IPS DF 19.7 (cell line): Measurements from ENCODE around the gene CEP104.
A peak's percentile ranks its signal among the peaks of the same experiment; 100 is the strongest.

Experiments used
- DNase-seq: peaks from one replicate; pipeline ENCODE4 v3.0.0-alpha.2; 2013; ENCODE audit warnings: low read depth, low spot score

The CEP104 gene

DNA sequence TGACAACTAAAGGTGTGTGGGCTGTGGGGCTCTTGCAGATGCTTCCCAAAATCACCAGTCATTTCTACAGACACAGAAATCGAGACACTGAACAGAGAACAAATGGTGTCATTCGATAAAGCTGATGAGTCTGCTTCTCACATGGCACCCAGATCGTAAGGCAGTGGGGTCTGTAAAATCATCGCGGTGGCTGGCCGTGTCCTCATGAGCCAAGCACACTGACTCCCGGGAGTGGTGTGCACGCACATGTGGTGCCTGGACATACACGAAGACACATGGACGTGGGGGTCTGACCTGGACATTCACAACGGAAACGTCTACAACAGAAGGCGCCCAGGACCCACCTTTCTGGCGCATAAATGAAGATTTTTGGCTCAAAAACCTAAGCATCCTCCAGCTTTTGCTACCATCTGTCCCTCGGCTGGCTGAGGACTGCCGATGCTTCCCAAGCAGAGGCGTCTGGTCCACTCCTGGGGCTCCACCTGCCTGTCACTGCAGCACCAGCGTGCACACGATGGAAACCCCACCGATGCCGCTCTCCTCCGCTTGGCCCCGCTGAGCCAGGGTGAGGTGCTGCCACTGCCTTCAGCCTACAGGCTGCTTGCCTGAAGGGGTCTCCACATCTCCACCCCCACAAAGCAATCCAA lies 77.6 kb downstream of the CEP104 start:
- no peak for DNase-seq

DNA sequence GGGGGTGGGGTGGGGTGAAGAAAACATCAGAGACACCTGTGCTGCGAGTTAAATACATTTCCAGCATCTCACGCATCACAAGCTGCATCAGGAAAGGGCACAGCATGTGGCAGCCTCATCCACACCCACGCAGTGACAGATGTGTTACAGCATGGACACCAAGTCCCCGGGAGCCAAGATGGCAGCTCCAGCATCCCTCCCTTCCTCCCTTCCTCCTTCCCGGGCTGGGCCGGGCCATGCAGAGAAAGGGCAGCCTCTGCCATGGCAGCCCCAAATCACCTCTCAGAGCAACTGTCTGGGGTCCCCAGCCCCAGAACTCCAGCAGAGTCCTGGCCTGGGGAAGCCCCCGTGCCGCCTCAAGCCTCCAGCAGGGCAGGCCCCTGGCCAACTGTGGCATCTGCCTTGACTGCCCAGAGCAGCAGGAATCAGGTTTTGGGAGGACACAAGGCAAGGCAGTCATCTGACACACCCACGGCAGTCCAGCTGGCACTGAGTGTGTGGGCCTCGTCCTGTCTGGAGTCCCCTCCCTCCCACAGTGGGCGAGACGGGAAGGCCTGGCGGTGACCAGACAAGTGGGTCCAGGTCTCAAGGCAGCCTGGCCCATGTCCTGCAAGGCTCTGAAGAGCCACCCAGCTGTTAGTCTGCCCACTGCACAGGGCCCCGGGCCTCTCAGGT lies 78.3 kb downstream of the CEP104 start:
- no peak for DNase-seq

DNA sequence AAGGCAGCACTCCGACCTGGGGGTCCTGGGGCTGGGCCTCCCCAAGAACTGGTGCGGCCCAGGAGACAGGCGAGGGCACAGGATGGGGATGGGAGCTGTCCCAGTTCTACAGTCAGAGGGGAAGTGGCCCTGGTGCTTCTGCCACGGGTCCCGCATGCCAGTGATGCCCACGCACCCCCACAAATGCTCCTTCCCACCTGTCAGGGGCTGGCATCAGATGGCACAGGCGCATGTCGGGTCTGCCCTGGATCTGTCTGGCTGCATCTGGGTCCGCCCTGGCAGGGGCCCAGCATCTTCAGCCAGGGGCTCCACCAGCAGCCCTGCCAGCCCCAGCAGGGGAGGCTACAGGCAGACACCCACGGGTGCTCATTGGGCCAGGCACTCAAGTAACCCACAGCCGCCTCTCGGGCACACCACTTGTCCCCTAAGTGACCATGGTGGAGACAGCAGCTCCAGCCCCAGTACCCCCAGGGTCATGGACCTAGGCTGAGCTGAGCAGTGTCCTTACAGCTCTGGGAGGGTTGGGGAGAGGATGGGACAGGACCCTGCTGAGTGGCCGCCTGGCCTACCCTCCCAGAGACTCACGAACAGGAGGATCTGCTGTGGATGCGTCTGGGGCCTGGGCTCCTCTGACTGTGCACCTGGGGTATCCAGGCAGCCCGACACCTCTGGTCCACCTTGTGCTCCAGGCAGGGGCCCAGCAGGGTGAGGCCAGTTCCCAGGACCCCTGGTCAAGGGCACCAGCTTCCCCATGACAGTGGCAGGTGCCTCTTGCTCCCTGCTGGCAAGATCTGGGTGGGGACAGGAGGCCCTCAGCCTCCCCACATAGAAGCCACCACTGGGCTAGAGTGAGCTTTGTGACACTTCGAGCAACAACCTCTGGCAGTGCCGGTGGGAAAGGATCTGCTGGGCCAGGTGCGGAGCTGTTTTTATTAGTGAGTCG lies 79.1 kb downstream of the CEP104 start:
- no peak for DNase-seq

DNA sequence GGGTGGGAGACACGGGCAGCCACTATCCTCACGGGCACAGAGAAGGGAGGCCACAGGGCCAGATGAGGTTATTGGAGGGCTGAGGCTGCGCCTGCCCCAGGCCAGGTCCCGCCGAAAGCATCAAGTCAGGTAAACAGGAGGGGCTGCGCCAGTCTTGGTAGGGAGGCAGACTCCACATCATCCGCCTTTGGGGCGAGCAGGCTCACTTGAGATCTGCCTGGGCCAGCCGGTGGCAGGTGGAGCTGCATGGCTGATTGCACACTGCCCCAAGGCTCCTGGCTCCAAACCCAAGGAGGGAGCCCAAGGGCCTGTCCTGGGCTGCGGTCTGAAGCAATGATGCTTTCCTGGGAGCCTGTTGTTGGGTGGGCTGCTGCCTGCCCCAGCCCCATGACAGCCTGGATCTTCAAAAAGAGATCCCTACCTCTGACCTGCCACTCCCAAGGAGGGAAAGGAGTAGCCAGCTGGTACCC lies 79.9 kb downstream of the CEP104 start:
- DNase-seq: no peak

DNA sequence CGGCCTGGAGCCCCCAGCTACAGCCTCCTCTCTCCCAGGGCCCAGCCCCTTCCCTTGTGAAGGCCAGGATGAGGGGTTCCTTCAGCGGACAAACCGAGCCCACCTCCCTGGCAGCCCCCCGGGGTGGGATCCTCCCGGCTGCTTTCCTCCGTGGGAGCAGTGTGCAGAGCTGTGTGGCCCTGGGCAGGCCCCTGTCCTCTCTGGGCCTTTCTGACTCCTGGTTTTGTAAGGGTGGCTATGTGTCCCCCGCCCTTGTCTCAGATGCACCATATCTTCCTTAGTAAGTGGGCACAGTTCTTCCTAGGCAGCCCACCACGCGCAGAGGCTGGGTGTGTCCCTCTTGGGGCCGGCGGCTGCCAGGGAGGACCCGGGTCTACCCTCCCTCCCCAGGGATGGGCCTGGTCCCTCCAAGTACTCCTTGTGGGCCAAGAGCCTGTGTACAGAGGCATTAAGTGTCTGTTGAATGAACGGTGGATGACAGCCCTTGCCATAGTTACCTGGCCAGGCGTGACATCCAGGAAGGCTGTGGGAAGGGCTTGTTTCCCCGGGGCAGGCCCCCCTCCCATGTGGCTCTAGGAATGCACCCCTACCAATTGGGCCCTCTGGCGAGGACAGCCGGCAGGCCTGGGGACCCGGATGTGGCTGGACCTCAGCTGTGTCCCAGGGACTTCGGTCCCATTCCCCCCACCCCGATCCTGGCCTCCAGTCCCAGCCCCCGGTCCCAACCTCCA lies 80.6 kb downstream of the CEP104 start:
- DNase-seq: no peak

DNA sequence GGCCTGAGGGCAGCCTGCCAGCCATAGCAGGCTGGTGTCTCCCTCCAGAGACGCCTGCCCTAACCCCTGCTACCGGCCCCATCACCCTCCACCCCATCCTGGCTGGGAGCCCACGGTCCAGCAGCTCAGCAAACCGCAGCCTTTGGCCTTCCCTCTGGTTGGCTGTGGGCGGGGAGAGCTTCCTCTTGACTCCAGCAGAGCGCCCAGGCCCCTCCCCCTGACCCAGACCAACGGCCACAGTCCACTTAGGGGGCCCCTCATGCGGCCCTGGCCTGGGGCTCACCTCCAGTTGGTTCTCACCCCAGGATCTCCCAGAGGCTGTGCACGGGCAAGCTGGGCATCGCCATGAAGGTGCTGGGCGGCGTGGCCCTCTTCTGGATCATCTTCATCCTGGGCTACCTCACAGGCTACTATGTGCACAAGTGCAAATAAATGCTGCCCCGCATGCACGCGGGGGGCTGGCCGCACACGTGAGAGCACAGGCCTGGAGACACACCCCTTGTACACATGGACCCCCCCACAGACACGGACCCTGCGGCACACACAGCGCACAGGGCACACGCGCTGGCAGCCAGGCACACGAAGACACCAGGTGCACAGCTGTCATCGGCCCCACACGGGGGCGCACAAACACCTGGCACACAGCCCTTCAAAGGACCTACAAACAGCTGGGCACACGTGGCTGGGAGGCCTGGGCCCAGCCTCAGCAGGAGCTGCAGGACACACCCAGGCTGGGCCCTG lies 81.4 kb downstream of the CEP104 start:
- DNase-seq: peak; percentile 30

DNA sequence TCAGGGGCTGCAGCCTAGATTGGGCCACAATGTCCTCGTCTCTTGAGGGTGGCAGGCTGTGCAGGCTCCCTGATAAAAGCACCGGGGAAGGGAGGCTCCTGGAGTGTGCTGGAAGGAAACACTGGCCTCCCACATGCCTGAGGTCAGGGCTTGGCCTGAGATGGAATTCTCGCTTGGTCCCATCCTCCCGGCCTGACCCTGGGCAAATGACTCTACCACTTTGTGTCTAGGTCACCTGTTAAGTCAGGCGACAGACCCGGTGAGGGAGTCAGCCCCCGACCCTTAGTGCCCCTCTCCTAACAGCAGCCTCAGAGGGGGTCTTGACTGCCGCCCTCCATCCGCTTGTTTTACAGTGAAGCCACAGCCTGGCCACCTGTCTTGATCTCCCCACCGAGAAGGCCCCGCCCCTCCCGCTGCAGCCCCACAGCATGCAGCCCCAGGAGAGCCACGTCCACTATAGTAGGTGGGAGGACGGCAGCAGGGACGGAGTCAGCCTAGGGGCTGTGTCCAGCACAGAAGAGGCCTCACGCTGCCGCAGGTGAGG lies 82.0 kb downstream of the CEP104 start:
- DNase-seq: no peak

DNA sequence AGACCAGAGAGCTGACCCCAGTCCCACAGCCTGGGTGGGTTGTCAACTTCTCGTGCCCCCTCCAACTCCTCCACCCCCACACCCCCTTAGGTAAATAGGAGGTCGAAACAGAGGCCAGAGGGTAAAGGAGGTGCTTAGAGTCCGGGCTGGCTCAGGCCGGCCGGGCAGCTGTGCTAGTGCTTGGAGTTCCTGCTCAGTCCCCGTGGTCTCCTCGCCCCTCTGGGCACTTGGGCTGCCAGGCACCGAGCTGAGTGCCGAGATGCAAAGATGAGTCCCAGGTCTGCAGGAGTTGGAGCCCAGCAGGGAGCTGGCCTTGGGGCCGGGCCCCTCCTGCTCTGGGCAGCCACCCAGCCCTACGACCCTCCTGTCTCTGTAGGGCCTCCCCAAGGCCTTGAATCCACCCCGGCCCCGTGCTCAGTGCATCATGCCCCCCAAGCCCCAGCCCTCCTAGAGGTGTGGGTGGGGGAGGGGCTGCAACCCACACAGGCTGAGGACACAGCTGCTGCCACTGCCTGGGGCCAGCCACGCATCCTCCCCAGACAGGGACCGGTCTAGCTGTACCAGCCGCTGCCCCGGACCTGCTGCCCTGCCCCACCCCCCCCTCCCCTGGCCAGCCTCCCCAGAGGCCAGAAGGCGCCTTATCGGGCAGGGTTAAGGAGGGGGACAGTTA lies 82.6 kb downstream of the CEP104 start:
- no peak for DNase-seq

DNA sequence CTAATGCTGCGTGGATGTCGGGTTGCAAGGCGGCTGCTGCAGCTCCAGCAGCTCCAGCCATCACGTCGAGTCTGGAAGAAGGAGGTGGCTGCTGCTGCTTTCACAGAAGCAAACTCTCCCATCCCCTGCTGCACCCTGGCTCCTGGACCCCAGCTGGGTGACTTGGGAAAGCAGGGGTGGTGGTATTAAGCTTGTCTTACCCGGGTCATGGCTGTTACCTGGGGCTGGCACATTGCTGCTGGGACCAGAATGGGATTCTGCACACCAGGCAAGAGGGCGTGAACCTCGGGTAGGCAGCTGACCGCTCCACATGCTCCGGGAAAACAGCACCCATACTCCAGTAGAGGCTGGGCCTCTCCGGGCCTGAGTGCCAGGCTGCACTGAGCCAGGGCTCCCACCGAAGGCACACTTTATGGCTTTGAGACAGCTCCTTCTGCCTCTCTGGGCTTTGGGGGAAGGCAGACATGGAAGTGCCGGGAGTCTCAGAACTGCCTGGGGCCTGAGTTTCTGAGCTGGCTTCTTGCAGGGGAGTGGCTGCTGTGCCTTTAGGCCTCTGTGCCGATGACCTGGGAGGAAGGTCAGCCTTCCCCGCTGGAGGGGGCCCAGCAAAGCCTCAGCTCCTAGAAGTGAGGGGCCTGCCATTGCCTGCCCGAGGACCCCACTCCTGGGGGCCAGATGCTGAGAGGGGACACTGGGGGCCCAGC lies 83.3 kb downstream of the CEP104 start:
- DNase-seq: no peak

DNA sequence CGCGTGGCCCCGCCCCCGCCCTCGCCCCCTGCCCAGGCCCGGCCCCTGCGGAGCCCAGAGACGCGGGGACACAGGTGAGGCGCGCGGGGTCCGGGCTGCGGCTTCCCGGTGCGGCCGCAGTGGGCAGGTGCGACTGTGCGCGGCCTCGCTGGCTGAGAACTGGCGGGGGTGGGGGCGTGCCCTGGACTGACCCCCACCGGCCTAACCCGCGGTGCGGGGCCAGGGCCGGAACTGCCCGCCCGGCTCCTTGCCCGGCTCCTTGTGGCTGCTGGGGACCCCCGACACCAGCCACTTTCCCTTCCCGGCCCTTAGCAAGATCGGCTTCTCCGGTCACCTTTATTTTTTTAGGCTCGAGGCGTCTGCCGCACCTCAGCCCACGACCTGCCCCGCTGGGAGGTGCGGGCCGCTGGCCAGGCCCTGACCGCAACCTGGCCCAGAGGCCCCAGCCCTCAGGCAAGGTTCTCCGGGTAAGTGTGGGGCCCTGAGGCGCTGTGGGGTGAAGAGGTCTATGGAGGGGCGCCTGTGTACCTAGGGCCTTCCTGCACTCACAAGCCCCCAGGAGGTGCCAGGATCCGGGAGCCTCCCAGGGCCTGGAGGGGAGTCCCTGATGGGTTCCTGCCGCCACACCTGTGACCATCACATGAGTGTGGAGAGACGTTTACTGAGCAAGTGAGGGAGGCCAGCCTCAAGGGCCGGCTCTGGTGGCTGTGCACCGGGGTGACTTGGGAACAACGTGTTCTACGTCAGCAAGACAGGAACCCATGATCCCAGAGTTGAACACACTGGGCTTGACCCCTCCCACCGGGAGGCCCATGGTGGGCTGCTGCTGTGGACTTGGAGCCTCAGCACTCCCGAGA lies 84.1 kb downstream of the CEP104 start, which contains the start of gene SMIM1:
TSS of gene SMIM1 (plus strand) at position 35 of the 857 bp plus-strand sequence. CDS start 2,625 bp downstream, outside the sequence.
- no peak for DNase-seq

DNA sequence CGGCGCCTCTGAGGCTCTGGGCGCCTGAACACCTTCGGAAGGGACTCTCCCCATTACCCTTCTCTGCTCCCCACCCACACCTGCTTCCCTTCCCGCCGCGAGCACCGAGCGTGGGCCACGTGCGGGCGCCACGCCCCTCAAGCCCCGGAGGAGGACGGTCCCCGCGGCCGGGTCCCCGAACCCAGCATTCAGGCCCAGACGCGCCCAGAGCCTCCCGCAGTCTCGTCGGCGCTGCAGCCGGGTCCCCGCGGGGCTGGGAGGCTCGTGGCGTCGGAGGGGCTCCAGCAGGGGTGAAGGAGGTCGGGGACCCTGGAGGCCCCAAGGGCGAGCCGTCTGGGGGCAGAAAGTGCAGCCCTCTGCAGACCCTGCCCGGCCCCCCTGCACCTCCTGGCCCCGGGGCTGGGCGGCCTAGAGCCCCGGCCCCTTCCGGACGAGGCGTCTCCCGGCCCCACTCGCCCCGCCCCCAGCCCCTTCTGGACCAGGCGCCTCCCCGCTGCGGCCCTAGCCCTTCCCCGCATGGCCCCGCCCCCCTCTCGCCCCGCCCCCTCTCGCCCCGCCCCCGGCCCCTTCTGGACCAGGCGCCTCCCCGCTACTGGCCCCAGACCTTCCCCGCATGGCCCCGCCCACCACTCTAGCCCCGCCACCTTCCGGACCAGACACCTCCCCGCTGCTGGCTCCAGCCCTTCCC lies 84.8 kb downstream of the CEP104 start:
- DNase-seq: peak; percentile 33

DNA sequence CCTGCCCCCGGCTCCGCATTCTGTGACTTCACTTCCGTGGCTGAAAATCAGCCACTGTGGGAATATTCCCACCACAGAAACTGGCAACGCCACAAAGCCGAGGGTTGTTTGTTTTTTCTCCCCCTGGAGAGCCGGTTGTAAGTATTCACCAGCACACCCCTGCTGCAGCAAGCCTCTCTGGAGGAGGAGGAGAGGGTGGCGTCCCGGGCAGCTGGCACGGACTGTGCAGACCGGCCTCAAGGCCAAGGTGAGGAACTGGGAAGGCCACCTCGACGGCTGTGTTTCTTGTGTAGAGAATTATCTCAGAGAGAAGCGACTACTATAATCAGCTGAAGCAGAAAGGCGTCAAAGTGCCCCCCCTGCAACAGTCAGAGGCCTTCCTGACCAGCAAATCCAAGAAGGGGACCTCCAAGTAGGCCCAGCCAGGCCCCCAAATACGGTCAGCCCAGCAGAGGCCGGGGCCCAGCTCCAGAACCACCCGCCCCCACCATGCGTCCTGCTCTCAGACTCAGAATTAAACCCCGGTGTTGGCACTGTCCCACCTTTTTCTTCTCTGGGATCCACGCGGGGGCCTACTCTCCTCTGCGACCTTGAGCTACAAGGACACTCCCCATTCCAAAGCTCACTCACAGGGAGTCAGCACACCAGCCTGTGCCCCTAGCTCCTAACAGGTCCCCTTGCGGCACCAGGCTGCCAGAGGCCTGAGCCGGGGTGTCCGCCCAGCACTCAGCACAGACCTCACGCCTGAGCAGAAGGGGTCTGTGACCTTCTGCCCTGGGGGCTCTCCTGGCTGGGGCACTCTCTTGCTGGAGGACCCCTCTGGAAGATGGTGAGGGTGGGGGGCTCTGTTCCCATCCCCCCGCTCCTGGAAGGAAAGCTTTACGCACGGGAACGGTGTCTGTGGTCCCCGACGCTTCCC lies 85.6 kb downstream of the CEP104 start:
- no peak for DNase-seq

DNA sequence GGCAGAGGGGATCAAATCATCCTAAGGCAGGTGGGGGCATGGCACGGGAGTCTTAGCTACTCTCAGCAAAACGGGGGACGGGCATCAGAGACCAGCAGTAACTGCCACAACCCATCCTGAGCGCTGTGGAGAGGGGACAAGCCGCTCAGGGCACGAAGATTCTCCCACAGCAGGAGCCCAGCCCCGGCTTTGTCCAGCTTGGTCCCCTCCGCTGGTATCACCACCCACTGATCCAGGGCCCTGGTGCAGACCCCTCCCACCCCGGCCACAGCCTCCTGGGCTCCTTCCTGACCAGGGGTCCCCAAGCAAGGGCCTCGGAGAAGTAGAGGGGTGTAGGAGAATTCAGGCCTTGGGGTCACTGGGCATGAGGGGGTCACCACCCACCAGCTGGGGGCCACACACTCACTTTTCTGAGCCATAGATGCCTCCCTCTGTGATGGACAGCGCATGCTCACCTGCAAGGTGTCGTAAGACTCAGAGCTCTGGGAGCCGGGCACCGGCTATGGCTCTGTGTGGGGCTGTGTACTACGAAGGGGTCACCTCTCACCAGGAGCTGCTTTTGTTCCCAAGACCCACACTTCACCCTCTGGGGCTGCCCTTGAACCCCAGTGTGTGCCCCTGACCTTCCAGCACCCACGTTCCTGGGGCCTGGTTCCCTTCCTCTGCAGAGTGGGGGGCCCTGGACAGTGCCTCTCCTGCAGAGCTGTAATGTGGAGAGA lies 86.8 kb downstream of the CEP104 start:
- no peak for DNase-seq

DNA sequence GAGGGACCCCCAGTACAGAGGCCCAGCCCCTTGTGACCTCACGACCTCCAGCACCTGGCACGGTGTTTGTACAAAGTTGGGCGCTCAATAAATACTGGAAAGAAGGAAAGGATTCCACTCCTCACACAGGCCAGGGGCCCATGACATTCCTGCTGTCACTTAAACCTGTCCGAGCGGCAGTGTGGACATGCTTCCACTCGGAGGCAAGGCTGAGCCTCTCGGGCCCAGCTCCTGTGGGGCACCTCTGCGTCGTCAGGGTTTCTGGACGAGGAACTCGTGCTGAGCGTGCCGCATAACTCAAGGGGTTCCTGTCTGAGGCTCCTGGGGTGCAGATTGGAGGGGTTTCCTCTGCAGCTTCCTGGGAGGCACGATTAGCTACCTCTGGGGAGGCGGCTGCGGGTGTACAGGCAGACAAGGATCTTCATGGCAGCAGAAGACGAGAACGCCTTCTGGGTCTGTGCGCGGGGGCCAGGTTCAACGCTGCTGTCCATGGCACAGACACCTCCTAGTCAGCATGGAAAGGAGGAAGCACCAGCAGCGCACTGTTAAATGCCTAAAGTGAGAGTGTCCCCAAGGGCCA lies 88.1 kb downstream of the CEP104 start:
- DNase-seq: no peak

DNA sequence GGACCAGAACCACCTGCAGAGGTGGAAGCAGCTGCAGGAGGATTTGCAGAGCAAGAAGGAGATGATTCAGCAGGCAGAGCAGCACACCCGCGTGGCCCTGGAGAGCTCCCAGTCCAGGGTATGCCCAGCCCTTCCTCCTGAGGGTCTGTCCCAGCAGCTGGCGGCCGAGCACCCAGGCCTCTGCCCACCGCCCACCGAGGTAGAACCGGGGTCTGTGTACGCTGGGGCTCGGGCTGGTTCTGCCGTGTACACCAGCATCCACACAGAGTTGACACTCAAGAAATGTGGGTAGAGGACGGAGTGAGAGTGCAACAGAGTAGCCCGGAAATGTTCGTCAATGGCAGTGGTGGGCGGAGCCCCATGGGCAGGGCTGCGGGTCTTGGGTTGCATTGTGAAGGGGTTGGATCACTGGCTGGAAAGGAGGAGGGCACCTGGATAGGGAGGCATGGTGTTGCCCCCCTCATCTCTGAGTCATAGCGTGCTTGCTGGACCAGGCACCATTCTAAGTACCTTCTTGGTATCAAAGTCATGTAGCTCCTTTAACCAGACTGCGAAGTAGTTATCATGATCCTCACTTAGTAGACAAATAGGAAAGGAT lies 89.6 kb downstream of the CEP104 start:
- no peak for DNase-seq
